H1 (cell line): ENCODE measurements around the gene PRKN. TPM values are rescaled to one million over a fixed set of nuclear protein-coding genes. Genes with fewer than 3 reads are reported as not detected.

Source experiments
- FOSL1 ChIP-seq: IDR thresholded peaks from 2 replicates; pipeline ENCODE4 v1.6.1; 2011; ENCODE audit warnings: mild to moderate bottlenecking, low read depth, low read length, moderate library complexity; ENCODE audit not compliant: insufficient read depth
- RNF2 ChIP-seq: fragments of 200-900, 300-1000 bp; sonication (generic); IDR thresholded peaks from 2 replicates; pipeline ENCODE4 v1.7.1; 2016; ENCODE audit warnings: borderline replicate concordance, low read depth, mild to moderate bottlenecking, antibody characterized with exemption, low read length; ENCODE audit not compliant: poor library complexity, severe bottlenecking; ENCODE audit errors: missing control alignments
- SP4 ChIP-seq: IDR thresholded peaks from 2 replicates; pipeline ENCODE4 v1.6.1; 2012; ENCODE audit warnings: low read length, inconsistent platforms
- polyA plus RNA-seq, 7 experiments: library from polyadenylated mRNA; depleted of rRNA in 3 of 7; stranded (reverse) in 5 of 7; unstranded in 2 of 7; fragments of >200 nt in 5 of 7; fragments of 200-250 nt in 2 of 7; gene quantifications; 1 replicate in 5 of 7; 2 replicates in 1 of 7; 4 replicates in 1 of 7; pipeline versions ENCODE4 v1.2.1 to v1.2.3, GENCODE V29; 2011 to 2013; ENCODE audit warnings: missing spikeins in 2 of 7, mixed read lengths in 2 of 7
- total RNA-seq: library from RNA; stranded (reverse); fragmentation: NEBNext Ultra II Directional; extraction: Animal tissue kit (Norgen Biotek cat#: 25700); gene quantifications from 2 replicates; pipeline ENCODE4 v1.2.1, GENCODE V29; 2021

Gene PRKN
- total and polyA plus RNA-seq, 2 of the 8 experiments (the other 6 are each of a cell fraction or from before 2014, with no cell fraction given), result 0.13 to 0.29 TPM

DNA sequence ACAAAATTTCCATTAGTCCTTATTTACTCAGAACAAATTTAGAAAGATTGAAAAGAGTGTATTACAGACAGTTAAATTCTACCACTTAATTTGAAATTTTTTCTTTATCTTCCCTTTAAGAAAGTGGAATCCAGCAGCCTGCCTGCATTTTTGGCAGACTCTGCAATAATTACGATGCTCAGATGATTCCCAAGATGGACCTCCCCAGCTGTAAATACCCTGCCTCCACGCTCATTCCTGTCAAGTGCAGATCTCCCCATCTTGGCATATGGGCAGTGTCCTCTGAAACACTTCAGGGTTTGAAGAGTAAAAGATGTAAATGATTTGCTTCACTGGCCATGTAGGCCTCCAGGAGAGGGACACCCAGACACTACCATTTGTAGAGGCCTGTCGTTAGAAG lies 471.2 kb downstream of the PRKN start (continued):
- no peak for TF ChIP-seq RNF2
- TF ChIP-seq SP4, result no peak
- no peak for TF ChIP-seq FOSL1
